Measurements from ENCODE around the gene OR4N5.
"Not testable (repeated sequence)": the region's sequence is repeated elsewhere in the genome, so short reads cannot be mapped to it uniquely, and the experiment has no call there.

Gene OR4N5

GRCh38 chr14:20138520-20138919 is at the start of gene OR4N5:
Gene OR4N5, plus strand, starts transcription at chr14:20138820. Its CDS starts 4,916 bp downstream, at chr14:20143736.
- no peak for DNase-seq

GRCh38 chr14:20092050-20092449 is 46.6 kb upstream of the OR4N5 start:
- no peak for DNase-seq

- no peak for DNase-seq
Measured at GRCh38 chr14:20093442-20093841, 45.2 kb upstream of the OR4N5 start.

- DNase-seq: not testable (repeated sequence)
Measured at GRCh38 chr14:20098926-20099770, 39.5 kb upstream of the OR4N5 start.

- DNase-seq: no peak
Measured at GRCh38 chr14:20110438-20110837, 28.2 kb upstream of the OR4N5 start, which contains the start of gene OR4K17. Gene OR4K17, plus strand, starts transcription at chr14:20110739. Its CDS starts 6,761 bp downstream, at chr14:20117500.

- no peak for DNase-seq
Measured at GRCh38 chr14:20112321-20112720, 26.3 kb upstream of the OR4N5 start.

DNA sequence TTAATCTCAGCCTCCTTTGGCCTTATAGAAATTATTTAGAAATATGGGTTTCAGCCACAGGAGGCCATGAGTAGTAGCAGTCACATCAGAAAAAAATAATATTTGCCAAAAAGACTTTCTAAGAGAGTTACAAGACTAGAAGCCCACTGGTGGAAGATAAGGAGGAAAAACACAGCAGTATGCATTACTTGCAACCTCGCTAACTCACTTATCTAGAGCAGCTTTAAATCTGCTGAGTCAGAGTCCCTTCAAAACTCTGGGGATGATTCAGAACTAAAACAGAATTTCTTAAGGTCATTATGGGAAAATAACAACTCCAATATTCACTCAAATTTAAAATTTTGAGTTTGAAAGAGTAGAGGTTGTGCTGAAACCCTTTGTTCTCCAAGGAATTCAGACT is 21.9 kb upstream of the OR4N5 start:
- DNase-seq: no peak

DNA sequence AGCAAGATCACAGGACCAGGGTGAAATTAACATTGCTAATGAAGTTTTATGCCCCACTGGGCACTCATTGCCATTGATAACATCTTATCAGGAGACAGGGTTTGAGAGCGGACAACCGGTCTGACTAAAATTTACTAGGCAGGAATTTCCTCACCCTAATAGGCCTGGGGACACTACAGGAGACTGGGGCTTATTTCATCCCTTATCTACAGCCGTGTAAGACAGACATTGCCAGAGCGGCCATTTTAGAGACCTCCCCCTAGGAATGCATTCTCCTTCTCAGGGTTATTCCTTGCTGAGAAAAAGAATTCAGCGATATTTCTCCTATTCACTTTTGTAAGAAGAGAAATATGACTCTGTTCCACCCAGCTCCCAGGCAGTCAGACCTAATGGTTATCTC is 19.8 kb upstream of the OR4N5 start:
- no peak for DNase-seq

DNA sequence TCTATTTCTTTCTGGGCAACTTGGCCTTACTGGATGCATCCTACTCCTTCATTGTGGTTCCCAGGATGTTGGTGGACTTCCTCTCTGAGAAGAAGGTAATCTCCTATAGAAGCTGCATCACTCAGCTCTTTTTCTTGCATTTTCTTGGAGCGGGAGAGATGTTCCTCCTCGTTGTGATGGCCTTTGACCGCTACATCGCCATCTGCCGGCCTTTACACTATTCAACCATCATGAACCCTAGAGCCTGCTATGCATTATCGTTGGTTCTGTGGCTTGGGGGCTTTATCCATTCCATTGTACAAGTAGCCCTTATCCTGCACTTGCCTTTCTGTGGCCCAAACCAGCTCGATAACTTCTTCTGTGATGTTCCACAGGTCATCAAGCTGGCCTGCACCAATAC is 5.3 kb downstream of the OR4N5 start:
- no peak for DNase-seq

- no peak for DNase-seq
Measured at GRCh38 chr14:20144820-20145219, 6.2 kb downstream of the OR4N5 start.

DNA sequence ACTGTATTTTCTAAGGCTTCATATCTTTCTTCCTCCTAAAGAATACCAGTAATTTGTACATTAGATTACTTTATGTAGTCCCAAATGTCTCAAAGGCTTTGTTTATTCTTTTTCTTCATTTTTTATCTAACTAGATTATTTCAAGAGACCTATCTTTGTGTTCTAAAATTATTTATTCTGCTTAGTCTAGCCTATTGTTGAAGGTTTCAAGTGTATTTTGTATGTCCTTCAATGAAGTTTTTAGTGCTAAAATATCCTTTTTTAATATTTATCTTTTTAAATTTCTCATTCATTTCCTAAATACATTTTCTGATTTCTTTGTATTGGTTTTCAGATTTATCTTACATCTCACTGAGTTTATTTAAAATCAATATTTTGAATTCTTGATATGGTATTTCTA is 25.8 kb downstream of the OR4N5 start:
- no peak for DNase-seq

GRCh38 chr14:20167091-20167490 is 28.5 kb downstream of the OR4N5 start:
- no peak for DNase-seq

DNA sequence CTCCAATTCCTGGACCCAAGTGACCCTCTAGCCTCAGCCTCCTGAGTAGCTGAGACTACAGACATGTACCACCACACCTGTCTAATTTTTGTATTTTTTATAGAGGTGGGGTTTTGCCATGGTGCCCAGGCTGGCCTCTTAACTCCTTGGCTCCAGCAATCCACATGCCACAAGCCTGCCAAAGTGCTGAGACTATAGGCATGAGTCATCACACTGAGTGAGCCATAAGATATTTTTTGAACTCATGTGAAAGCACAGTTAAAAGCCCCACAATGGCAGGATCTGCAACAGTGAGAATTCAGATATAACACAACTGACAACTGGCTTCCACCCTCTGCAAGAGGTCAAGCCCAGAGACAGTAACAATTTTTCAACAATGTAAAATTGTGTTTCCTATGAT is 31.2 kb downstream of the OR4N5 start:
- not testable (repeated sequence) for DNase-seq

- not testable (repeated sequence) for DNase-seq
Measured at GRCh38 chr14:20174205-20174604, 35.6 kb downstream of the OR4N5 start.

GRCh38 chr14:20176330-20176729 is 37.7 kb downstream of the OR4N5 start:
- DNase-seq: no peak

DNA sequence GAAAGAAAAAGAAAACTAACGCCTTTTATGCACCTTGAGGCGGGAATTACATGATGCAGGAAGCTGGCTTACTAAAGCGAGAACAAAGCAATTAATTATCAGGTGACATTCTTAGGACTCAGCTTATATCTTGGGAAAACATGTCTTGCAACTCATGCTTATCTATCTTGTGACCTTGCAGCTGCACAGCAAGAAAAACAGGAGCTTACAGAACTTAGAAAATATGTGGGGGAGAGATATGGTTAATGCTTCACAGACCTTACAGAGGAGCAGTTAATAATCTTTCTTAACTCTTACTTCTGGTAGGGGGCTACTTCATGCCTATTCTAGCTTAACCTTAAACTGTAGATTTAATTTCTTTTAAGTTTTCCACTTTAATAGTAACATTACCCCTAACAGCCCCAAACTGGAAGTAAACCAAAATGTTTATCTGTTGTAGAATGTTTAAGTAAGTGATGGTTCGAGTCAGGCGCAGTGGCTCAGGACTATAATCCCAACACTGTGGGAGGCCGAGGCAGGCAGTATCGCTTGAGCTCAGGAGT is 38.9 kb downstream of the OR4N5 start:
- DNase-seq: no peak

DNA sequence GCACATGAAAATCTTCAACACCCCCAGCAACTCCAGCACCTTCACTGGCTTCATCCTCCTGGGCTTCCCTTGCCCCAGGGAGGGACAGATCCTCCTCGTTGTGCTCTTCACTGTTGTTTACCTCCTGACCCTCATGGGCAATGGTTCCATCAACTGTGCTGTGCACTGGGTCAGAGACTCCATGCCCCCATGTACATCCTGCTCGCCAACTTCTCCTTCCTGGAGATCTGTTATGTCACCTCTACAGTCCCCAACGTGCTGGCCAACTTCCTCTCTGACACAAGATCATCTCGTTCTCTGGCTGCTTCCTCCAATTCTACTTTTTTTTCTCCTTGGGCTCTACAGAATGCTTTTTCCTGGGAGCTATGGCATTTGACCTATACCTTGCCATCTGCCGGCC is 40.6 kb downstream of the OR4N5 start:
- DNase-seq: no peak

- DNase-seq: no peak
Measured at GRCh38 chr14:20179880-20180279, 41.3 kb downstream of the OR4N5 start.

- no peak for DNase-seq
Measured at GRCh38 chr14:20180486-20180885, 41.9 kb downstream of the OR4N5 start.

DNA sequence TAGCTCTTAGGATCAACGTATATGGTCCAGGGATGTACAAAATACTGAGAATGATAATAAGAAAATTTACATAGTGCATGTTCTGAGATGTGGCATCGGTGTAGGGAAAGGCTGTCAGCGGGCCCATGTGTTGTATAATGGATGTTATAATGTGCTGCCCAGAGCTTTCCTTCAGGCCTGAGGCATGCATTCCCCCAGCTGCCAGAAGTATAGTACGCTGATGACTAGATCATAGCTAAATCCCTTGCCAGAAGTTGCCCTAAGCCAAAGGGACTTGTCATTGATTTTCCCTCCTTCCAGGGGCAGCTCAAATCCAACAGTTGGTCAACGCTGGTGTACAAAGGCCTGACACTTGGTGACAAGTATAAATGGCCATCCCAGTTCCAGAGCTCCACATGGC is 45.6 kb downstream of the OR4N5 start:
- no peak for DNase-seq

DNA sequence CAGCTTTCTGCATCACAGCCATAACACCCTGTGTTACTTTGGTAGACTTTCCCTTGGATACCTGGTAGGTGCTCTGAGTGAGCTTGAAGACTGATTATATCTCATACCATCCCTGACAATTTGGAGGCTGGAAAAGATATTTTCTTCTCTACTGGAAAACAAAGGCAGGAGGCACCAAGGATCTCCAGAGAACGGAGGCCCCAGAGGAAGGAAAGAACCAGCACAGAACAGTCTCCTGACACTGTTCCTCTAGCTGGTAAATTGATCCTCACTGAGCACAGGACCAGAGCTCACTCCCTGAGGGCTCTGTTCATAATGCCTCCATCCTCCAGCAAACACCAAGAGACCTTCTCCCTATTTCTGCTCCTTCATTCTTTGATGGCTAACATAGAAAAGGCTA is 52.0 kb downstream of the OR4N5 start, which contains the start of gene OR11G2:
Gene OR11G2, plus strand, starts transcription at position 301 of the 400 bp plus-strand sequence. CDS start 6,542 bp downstream, outside the sequence.
- no peak for DNase-seq

GRCh38 chr14:20191396-20191795 is 52.8 kb downstream of the OR4N5 start:
- no peak for DNase-seq

DNA sequence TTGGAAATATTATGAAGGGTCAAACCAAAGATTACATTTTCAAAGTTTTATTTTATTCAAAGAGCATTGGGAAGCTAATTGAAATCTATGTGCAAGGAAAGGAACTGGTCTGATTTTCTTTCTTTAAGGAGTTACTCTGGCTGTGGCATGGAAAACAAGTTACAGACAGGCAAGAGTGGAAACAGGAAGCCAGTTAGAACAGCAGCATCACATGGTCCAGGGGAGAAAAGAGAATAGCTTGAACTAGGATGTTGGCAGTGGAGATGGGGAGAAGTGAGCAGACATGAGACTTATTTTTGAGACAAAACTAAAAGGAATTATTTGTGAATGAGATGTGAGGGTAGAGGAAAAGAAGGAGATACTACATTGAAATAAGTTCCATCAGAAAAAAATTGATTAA is 55.5 kb downstream of the OR4N5 start:
- DNase-seq: no peak
